ENCODE results near the gene HSD11B2. TPM values are rescaled to one million over a fixed set of nuclear protein-coding genes. Genes with fewer than 3 reads are reported as not detected.

HSD11B2 gene
- total RNA-seq, 2 experiments from 2014 or later = not detected

DNA sequence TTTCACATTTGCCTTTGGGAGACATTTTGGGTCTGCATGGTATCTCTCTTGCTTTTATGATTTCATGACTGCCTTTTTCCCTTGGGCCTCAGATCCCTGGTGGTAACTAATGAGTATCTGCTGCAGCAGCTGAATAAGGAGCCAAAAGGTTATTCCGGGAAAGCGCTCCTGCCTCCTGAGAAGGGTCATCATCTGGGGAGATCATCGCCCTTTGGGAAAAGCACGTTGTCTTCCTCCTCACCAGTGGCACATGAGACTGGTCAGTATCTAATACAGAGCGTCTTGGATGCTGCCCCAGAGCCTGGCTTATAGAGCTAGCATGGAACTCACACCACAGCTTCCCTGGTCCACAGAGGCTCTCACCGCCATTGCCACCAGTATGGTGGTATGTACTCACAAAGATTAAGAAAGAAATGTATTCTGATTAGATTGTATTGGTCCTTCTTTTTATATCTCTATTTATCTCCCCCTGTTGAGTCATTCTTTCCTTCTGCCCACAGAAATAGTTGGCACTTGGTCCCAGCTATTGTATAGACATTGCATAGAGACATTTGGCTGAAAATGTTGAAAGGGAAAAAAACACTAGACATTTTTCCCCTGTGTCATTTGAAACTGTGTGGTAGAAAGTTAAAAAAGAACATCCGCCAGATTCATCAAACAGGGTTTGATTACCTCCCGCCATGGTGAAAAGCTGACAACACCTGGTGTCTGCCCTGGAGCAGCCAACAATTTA is 46.0 kb upstream of the HSD11B2 start:
- ChIA-PET CTCF (ENCODE audit: unreplicated experiment) (interaction anchor here (0.5 kb wide), 1 partner anchor 38 kb away, joined by 3 read pairs; no protein-coding TSS in a partner anchor), POLR2A (interaction anchor here (0.6 kb wide), 1 partner anchor 391 kb away, joined by 4 read pairs; no protein-coding TSS in a partner anchor)
- BruUV-seq (replicated peaks) = no TSS peak
- intact Hi-C loops (cut with micrococcal nuclease; ENCODE audit: unreplicated experiment) = no loop called here
- no peak for DNase-seq (ENCODE audit: low spot score)
- Histone ChIP-seq H3K27ac (ENCODE audit: low read depth, low read length, poor library complexity, severe bottlenecking) (no peak overlapping the region), H3K4me2 (ENCODE audit: low read length) (no peak overlapping the region), H2AFZ (ENCODE audit: low read length) (no peak overlapping the region), H3K4me3 (ENCODE audit: low read depth, low read length, poor library complexity, severe bottlenecking) (no peak overlapping the region), H3K9me3 (ENCODE audit: low read length) (no peaks in the 10 kb centered on the region), H3K4me1 (ENCODE audit: insufficient read depth, low read length, poor library complexity, severe bottlenecking) (no peaks in the 10 kb centered on the region), H3K79me2 (ENCODE audit: insufficient read depth, low read depth, low read length) (no peaks in the 10 kb centered on the region), H3K9me2 (ENCODE audit: insufficient read depth, low read length) (no peaks in the 10 kb centered on the region), H3K36me3 (ENCODE audit: insufficient read depth, low read length) (no peaks in the 10 kb centered on the region), H4K20me1 (ENCODE audit: insufficient read depth, low read length) (no peaks in the 10 kb centered on the region)
- no peak for TF ChIP-seq EZH2phosphoT487 (IDR thresholded peaks at IDR 0.05; ENCODE audit: borderline replicate concordance, low read depth, low read length)
- TF ChIP-seq, protein P1, sequence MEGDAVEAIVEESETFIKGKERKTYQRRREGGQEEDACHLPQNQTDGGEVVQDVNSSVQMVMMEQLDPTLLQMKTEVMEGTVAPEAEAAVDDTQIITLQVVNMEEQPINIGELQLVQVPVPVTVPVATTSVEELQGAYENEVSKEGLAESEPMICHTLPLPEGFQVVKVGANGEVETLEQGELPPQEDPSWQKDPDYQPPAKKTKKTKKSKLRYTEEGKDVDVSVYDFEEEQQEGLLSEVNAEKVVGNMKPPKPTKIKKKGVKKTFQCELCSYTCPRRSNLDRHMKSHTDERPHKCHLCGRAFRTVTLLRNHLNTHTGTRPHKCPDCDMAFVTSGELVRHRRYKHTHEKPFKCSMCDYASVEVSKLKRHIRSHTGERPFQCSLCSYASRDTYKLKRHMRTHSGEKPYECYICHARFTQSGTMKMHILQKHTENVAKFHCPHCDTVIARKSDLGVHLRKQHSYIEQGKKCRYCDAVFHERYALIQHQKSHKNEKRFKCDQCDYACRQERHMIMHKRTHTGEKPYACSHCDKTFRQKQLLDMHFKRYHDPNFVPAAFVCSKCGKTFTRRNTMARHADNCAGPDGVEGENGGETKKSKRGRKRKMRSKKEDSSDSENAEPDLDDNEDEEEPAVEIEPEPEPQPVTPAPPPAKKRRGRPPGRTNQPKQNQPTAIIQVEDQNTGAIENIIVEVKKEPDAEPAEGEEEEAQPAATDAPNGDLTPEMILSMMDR (conservative IDR thresholded peaks at IDR 0.05; ENCODE audit: low read length) = no peak

DNA sequence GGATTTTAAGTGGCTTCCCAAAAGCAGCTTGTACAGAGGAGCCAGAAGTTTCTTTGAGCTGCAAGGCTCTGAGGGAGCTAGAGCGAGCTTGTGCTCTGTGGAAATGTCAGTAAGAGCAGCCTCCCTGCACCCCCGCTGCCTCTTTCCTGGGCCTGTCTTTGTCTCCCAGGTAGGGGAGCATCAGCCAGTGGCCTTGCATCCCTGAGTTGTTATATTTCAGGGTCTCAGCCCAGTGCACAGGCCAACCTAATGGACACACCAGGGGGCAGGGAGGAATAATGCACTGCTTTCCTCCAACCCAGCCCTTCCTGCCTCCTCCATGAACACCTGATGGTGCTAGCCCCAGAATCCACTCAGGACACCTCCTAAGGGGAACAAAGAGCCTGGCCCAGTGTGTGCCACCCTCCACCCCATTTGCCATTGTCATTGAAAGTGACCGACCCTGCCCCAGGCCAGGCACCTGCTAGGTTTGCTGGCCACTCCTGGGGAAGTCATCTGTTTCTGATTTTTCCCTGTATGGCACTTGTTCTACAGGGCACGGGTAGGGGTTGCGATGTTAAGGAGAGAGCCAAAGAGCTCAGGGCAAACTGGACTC is 44.0 kb upstream of the HSD11B2 start:
- CTCF ChIA-PET (ENCODE audit: unreplicated experiment) = no interaction called here
- POLR2A ChIA-PET = no interaction called here
- Histone ChIP-seq H3K79me2 (ENCODE audit: insufficient read depth, low read depth, low read length) (no peaks in the 10 kb centered on the region), H3K27ac (ENCODE audit: low read depth, low read length, poor library complexity, severe bottlenecking) (no peak overlapping the region), H3K9me3 (ENCODE audit: low read length) (no peaks in the 10 kb centered on the region), H4K20me1 (ENCODE audit: insufficient read depth, low read length) (no peaks in the 10 kb centered on the region), H3K36me3 (ENCODE audit: insufficient read depth, low read length) (no peaks in the 10 kb centered on the region), H3K9me2 (ENCODE audit: insufficient read depth, low read length) (no peaks in the 10 kb centered on the region), H3K4me3 (ENCODE audit: low read depth, low read length, poor library complexity, severe bottlenecking) (no peak overlapping the region), H3K4me1 (ENCODE audit: insufficient read depth, low read length, poor library complexity, severe bottlenecking) (no peaks in the 10 kb centered on the region), H2AFZ (ENCODE audit: low read length) (no peak overlapping the region), H3K4me2 (ENCODE audit: low read length) (no peak overlapping the region)
- BruUV-seq (replicated peaks) = no TSS peak
- TF ChIP-seq EZH2phosphoT487 (IDR thresholded peaks at IDR 0.05; ENCODE audit: borderline replicate concordance, low read depth, low read length) = no peak
- TF ChIP-seq, protein P1 (conservative IDR thresholded peaks at IDR 0.05; ENCODE audit: low read length) = no peak
- no peak for DNase-seq (ENCODE audit: low spot score)
- intact Hi-C loops (cut with micrococcal nuclease; ENCODE audit: unreplicated experiment) = no loop called here

DNA sequence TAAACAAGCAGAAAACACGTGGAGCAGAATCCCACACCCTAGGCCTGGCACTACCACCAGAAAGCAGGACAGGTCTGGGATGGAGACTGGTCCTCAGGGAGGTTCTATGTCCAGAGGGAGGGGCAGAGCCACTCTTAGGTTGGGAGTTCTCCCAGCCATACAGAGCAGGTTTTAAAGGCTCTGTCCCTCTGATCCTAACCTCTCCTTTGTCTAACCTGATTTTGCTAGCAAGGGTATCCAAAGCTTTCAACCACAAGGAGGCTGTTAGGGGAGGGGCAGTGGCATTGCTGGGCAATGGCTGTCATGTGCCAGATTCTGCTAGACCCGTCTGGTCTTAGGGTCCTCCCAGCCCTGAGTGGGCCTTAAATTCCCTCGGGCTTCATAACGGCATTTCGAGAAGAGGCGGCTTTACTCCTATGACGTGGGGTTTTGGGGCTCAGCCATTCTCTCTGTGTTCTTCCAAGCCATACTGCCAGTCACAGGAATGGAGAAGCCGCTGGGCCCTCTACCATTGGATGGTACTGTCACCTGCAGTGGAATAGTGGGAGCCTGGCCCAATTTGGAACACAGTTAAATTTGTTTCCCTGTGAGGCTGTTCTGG is 43.3 kb upstream of the HSD11B2 start:
- CTCF ChIA-PET (ENCODE audit: unreplicated experiment) = no interaction called here
- Histone ChIP-seq H3K4me1 (ENCODE audit: insufficient read depth, low read length, poor library complexity, severe bottlenecking) (no peaks in the 10 kb centered on the region), H3K9me3 (ENCODE audit: low read length) (no peaks in the 10 kb centered on the region), H2AFZ (ENCODE audit: low read length) (no peak overlapping the region), H3K4me2 (ENCODE audit: low read length) (no peak overlapping the region), H4K20me1 (ENCODE audit: insufficient read depth, low read length) (no peaks in the 10 kb centered on the region), H3K9me2 (ENCODE audit: insufficient read depth, low read length) (no peaks in the 10 kb centered on the region), H3K27ac (ENCODE audit: low read depth, low read length, poor library complexity, severe bottlenecking) (no peak overlapping the region), H3K79me2 (ENCODE audit: insufficient read depth, low read depth, low read length) (no peaks in the 10 kb centered on the region), H3K4me3 (ENCODE audit: low read depth, low read length, poor library complexity, severe bottlenecking) (no peak overlapping the region), H3K36me3 (ENCODE audit: insufficient read depth, low read length) (no peaks in the 10 kb centered on the region)
- TF ChIP-seq, protein P1 (conservative IDR thresholded peaks at IDR 0.05; ENCODE audit: low read length) = no peak
- no peak for TF ChIP-seq EZH2phosphoT487 (IDR thresholded peaks at IDR 0.05; ENCODE audit: borderline replicate concordance, low read depth, low read length)
- no TSS peak for BruUV-seq (replicated peaks)
- POLR2A ChIA-PET = no interaction called here
- intact Hi-C loops (cut with micrococcal nuclease; ENCODE audit: unreplicated experiment) = no loop called here
- DNase-seq (ENCODE audit: low spot score) = no peak

All from OCI-LY7 (cell line).